Activated naive CD4-positive, alpha-beta T cell treated with anti-CD3 and anti-CD28 coated beads for 36 hours (primary cell): Measurements from ENCODE around the gene MISP. TPM values are rescaled to one million over a fixed set of nuclear protein-coding genes. Genes with fewer than 3 reads are reported as not detected.

Experiments used
- CTCF ChIA-PET: fragments of 350-600 bp; sonication (Branson Sonifier 250); formaldehyde crosslinking; loops from one replicate; lab custom pipeline; 2021; ENCODE audit warnings: antibody characterized with exemption; lab: Charles Lee
- DNase-seq: peaks from one replicate; pipeline ENCODE4 v3.0.0-alpha.2; 2020
- H3K27ac Mint-ChIP-seq: one replicate; pipeline ENCODE4 v1.8.0; 2021; ENCODE audit warnings: mild to moderate bottlenecking, mixed read lengths
- H3K27me3 Mint-ChIP-seq: one replicate; pipeline ENCODE4 v1.8.0; 2021; ENCODE audit warnings: low read depth, mixed read lengths
- H3K36me3 Mint-ChIP-seq: one replicate; pipeline ENCODE4 v1.8.0; 2021; ENCODE audit warnings: low read depth, mixed read lengths
- H3K4me1 Mint-ChIP-seq: one replicate; pipeline ENCODE4 v1.8.0; 2021; ENCODE audit warnings: low read depth, mixed read lengths
- H3K4me3 Mint-ChIP-seq: one replicate; pipeline ENCODE4 v1.8.0; 2021; ENCODE audit warnings: mild to moderate bottlenecking, moderate library complexity, mixed read lengths
- H3K9me3 Mint-ChIP-seq: one replicate; pipeline ENCODE4 v1.8.0; 2021; ENCODE audit warnings: mixed read lengths
- intact Hi-C: fragments of 100-400 bp; cut with micrococcal nuclease; formaldehyde crosslinking; loops from one replicate; pipeline ENCODE4 v1.15.1; 2023
- total RNA-seq, 2 experiments: library from RNA; stranded (reverse); gene quantifications; one replicate each; pipeline ENCODE4 v1.2.3, GENCODE V29; 2021

The MISP gene
- total RNA-seq, 2 experiments from 2014 or later, result not detected

DNA sequence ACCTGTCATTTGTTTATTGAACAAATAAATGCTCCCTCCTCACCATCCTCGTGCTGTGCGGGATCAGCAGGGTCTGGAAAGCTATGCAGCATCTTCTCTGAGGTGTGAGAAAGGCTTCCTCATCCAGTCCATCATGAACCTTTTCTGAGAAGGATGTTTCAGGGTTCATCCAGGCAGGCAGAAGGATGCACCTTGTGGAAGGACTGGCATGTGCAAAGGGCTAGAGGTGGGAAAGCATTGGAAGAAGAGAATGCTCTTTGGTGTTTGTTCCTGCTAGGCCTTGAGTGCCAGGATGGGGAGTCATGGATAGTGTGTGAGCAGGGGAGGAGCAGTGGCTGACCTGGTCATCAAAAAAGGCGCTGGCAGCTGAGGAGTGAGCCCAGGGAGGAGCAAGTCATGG, 35.6 kb upstream of the MISP start:
- no peak for DNase-seq
- intact Hi-C loops, result no loop called here
- Mint-ChIP-seq H3K36me3 (no peaks in the 10 kb centered on the region), H3K4me3 (no peak overlapping the region), H3K27me3 (peaks cover 28% of the 10 kb centered on the region), H3K27ac (no peak overlapping the region), H3K9me3 (peaks cover 9% of the 10 kb centered on the region), H3K4me1 (no peaks in the 10 kb centered on the region)
- CTCF ChIA-PET, result no interaction called here

DNA sequence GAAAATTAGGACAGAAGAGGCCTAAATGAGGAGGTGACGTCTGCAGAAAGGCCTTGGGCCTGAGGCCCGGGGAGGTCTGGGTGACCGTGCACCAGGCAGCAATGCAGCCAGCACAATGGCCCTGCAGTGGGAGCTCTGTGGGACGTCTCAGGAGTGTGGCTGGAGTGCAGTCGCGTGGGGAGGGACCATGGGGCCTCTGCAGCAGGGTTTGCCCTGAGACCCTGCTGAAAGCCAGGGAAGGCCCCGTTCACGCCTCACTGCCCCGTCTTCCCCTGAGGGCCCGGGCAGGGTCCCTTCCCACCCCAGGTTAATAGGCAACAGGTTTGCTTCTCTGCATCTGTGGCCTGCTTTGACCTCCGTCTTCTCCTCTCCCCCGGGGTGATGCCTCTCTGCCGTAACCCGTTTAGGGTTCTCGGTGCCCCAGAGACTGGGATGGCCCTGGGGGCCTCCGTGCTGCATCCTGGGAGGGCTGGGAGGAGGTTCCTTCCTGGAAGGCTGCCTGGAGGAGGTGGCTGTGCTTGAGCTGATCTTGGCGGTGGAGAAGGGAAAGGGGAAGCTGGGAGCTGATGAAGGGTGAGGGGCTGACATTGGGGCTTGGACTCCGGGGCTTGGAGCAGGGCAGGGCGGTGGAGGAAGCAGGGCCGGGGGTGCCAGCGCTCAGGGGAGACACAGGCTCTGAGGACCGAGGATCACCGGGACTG, 32.5 kb upstream of the MISP start:
- Mint-ChIP-seq H3K9me3 (peaks cover 9% of the 10 kb centered on the region), H3K27ac (no peak overlapping the region), H3K4me1 (no peaks in the 10 kb centered on the region), H3K4me3 (no peak overlapping the region), H3K36me3 (no peaks in the 10 kb centered on the region), H3K27me3 (peaks cover 23% of the 10 kb centered on the region)
- no peak for DNase-seq
- CTCF ChIA-PET, result no interaction called here
- intact Hi-C loops, result no loop called here

DNA sequence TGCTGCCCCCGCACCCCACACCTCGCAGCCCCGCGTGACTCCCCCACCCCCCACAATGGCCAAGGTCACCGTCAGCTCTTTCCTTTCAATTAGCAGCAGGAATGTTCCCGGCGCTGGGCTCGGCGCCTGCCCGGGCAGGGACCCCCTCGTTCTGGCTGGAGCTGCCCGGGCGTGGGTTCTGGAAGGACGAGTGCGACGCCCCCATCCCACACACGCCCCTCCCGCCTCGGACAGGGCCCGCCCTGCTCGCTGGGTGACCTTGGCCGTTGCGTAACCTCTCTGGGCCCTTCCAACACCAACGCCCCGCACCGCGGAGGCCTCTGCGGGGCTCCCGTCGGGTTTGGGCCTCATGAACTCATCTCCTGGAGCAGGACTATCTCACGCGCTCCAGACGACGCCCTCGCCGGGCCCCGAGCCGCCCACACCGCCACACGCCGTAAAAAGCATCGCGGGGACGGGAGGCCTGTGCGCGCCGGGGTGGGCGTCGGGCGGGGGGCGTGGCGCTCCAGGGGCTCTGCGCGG, 31.9 kb upstream of the MISP start:
- no peak for DNase-seq
- H3K36me3 Mint-ChIP-seq, result no peaks in the 10 kb centered on the region
- H3K4me3 Mint-ChIP-seq, result no peak overlapping the region
- intact Hi-C loops, result no loop called here
- H3K27me3 Mint-ChIP-seq, result peaks cover 23% of the 10 kb centered on the region
- CTCF ChIA-PET, result no interaction called here
- H3K9me3 Mint-ChIP-seq, result peaks cover 9% of the 10 kb centered on the region
- no peak overlapping the region for H3K27ac Mint-ChIP-seq
- H3K4me1 Mint-ChIP-seq, result no peaks in the 10 kb centered on the region

DNA sequence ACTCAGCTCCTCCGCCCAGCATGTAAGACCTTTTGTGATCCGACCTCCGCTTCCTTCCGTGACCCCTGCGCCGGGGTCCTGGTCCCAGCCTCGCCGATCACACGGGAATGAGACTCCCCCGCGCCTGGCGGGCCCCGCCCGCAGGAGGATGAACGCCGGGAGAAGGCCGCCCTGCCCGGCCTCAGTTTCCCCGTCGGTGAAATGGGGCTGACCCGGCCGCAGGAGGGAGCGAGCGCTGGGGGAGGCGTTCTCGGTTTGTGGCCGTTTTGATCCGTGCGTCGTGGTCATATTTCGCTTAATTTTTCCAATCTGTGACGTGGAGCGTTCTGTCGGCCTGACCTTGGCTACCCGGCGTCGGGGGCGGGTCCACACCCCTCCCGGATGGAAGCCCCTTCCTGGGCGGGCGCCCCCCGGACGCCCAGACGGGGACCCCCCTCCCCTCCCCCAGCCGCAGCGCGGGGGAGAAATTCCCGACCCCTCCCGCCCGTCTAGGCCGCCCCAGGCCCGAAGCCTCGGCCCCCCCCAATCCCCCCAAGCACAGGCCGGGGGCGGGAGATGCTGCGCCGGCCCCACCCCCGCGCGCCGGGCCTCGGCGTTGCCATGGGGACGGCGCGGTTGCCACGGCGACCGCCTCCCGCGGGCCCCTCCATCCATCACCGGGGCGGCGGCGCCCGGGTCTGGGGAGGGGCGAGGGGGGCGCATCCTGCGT, 31.1 kb upstream of the MISP start:
- no peak for DNase-seq
- intact Hi-C loops, result no loop called here
- Mint-ChIP-seq H3K4me1 (no peaks in the 10 kb centered on the region), H3K27me3 (peaks cover 23% of the 10 kb centered on the region), H3K4me3 (no peak overlapping the region), H3K27ac (no peak overlapping the region), H3K36me3 (no peaks in the 10 kb centered on the region), H3K9me3 (peaks cover 9% of the 10 kb centered on the region)
- CTCF ChIA-PET, result no interaction called here

DNA sequence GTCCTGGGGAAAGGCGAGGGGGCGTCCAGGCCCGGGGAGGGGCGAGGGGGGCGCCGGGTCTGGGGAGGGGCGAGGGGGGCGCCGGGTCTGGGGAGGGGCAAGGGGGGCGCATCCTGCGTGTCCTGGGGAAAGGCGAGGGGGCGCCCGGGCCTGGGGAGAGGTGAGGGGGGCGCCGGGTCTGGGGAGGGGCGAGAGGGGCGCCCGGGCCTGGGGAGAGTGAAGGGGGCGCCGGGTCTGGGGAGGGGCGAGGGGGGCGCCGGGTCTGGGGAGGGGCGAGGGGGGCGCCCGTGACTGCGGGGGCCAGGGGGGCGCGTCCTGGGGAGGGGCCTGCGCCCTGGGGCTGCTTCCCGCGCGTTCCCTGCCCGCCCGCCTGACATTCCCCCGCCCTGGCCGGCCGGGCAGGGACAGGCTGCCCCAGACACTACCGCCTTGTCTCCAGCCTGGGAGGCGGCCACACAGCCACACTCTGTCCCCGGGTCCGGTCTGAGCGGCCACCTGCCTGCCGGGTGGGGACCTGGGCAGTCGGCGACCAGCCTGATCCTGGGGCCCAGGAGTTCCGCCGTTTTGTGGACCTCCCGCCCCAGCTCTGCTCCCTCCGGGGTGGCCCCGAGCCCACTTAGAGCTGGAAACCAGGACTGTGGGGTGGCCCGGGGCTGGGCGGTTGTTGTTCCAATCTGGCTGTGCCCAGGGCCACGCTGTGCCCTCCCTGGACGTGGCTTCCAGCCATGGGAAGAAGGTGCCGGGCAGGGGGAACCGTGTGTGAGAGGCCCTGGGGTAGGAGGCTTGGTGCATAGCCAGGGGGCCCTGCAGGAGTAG, 30.4 kb upstream of the MISP start:
- no peak overlapping the region for H3K4me3 Mint-ChIP-seq
- H3K4me1 Mint-ChIP-seq, result no peaks in the 10 kb centered on the region
- peaks cover 23% of the 10 kb centered on the region for H3K27me3 Mint-ChIP-seq
- peaks cover 4% of the 10 kb centered on the region for H3K9me3 Mint-ChIP-seq
- intact Hi-C loops, result no loop called here
- H3K27ac Mint-ChIP-seq, result no peak overlapping the region
- H3K36me3 Mint-ChIP-seq, result no peaks in the 10 kb centered on the region
- CTCF ChIA-PET, result no interaction called here
- DNase-seq, result no peak

DNA sequence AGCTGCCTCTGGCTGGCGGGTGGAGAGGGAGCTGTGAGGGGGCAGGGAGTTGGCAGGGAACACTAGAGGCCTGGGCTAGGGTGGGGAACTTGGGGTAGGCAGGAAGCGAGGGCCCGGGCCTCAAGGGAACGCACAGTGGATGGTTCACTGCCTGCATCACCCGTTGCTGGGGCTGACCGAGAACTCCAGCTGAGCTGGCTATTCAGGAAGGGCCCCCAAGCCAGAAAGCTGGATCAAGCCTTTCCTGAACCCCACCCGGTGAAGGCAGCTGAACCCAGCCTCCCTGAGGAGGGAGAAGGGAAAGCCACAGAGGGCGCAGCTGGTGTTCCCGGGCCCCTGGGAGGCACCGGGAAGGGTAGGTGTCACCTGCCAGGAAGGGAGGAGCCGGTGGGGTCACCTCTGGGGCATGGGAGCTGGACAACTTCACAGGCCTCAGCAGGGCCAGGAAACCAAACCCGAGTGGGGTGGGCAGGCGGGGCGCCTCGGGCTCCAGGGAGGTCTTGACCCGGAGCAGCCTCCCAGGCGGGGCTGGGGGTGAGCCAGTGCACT, 28.3 kb upstream of the MISP start:
- CTCF ChIA-PET, result no interaction called here
- intact Hi-C loops, result no loop called here
- no peak for DNase-seq
- peaks cover 19% of the 10 kb centered on the region for H3K27me3 Mint-ChIP-seq
- no peaks in the 10 kb centered on the region for H3K4me1 Mint-ChIP-seq
- H3K9me3 Mint-ChIP-seq, result no peaks in the 10 kb centered on the region
- H3K36me3 Mint-ChIP-seq, result no peaks in the 10 kb centered on the region
- H3K4me3 Mint-ChIP-seq, result no peak overlapping the region
- no peak overlapping the region for H3K27ac Mint-ChIP-seq

DNA sequence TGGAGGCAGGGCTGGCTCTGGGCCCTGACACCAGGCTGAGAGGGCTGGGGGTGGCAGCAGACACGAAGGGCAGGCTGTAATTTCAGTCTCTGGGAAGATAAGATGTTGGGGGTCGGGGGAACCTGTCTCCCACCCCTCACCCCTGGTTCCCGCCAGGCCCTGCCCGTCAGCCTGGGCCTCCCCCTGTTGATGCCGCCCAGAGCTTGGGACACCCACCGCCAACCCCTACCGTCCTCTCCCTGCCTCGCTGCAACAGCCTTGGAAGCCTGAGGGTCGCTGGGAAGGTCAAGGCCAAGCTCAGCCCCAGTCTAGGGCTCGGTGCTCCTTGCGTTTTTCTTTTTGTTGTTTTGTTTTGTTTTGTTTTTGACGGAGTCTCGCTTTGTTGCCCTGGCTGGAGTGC, 27.7 kb upstream of the MISP start:
- Mint-ChIP-seq H3K9me3 (no peaks in the 10 kb centered on the region), H3K4me1 (no peaks in the 10 kb centered on the region), H3K36me3 (no peaks in the 10 kb centered on the region), H3K27me3 (peaks cover 13% of the 10 kb centered on the region), H3K27ac (no peak overlapping the region), H3K4me3 (no peak overlapping the region)
- CTCF ChIA-PET, result interaction anchor here (0.6 kb wide), 1 partner anchor 138 kb away, joined by 3 read pairs; no protein-coding TSS in a partner anchor
- DNase-seq, result no peak
- intact Hi-C loops, result no loop called here

DNA sequence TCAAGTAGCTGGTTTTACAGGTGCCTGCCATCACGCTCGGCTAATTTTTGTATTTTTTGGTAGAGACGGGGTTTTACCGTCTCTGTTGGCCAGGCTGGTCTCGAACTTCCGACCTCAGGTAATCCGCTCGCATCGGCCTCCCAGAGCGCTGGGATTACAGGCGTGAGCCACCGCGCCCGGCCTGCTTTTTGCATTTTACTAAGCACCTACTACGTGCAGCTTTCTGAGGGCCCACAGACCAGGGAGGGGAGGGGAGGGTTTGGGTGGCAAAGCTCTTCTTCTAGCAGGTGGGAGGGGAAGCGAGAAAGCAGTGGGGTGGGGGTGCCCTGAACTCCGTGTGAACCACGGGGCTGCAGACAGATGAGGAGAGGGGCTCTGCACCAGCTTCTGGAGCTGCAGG, 27.2 kb upstream of the MISP start:
- intact Hi-C loops, result no loop called here
- Mint-ChIP-seq H3K27ac (no peak overlapping the region), H3K27me3 (peaks cover 9% of the 10 kb centered on the region), H3K4me3 (no peak overlapping the region), H3K4me1 (no peaks in the 10 kb centered on the region), H3K36me3 (no peaks in the 10 kb centered on the region), H3K9me3 (no peaks in the 10 kb centered on the region)
- no peak for DNase-seq
- CTCF ChIA-PET, result interaction anchor here (0.6 kb wide), 1 partner anchor 138 kb away, joined by 3 read pairs; no protein-coding TSS in a partner anchor

DNA sequence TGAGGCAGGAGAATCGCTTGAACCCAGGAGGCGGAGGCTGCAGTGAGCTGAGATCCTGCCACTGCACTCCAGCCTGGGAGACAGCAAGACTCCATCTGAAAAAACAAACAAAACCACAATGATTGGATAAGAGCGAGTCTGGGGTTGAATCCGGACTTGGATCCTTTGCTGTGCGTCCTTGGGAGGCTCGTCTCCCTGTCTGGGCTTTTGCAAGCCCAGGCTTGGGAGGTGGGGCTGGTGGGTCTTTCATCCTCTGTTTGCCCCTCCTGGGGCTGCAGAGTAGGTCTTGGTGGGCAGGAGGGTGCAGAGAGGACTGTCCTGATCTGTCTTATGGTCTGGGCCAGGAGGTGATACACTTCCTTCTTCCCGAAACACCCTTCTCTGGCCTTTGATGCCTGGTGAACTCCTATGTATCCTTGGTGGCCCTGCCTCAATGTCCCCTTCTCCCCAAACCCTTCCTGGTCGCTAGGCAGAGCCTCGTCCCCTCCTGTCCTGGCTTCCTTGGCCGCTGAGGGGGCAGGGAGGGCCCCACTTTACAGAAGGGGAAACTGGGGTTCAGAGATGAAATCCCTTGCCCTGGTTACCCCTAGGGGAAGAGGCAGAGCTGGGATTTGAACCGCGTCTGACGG, 25.3 kb upstream of the MISP start:
- intact Hi-C loops, result no loop called here
- H3K9me3 Mint-ChIP-seq, result no peaks in the 10 kb centered on the region
- CTCF ChIA-PET, result no interaction called here

DNA sequence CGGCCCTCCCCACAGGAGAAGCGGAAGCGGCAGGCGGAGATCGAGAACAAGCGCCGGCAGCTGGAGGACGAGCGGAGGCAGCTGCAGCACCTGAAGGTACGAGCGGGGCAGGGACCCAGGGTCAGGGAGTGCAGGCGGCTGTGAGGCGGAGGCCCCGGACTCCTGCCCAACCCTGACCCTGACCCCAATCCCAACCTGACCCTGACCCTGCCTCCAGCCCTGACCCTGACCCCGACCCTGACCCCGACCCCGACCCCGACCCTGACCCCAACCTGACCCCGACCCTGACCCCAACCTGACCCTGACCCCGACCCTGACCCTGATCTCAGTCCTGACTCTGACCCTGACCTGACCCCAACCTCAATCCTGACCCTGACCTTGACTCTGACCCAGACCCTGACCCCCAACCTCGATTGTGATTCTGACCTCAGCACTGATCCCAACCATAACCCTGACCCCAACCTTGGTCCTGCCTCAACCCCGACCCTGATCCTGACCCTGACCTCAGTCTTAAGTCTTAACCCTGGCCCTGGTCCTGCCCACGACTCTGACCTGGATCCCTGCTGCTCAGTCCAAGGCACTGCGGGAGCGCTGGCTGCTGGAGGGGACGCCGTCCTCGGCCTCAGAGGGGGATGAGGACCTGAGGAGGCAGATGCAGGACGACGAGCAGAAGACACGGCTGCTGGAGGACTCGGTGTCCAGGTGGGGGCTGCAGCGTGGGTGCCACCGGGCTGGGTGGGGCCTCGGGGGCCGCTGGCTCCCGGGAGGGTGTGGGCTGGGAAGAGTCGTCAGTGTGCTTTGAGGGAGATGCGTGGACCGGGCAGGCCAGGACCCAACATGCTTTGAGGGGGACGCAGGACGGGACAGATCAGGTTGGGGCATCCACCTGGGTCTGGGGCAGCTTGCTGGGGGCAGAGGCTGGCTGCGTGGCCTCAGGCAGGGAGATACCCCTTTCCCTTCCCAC, 23.6 kb upstream of the MISP start:
- CTCF ChIA-PET, result no interaction called here
- H3K9me3 Mint-ChIP-seq, result no peaks in the 10 kb centered on the region
- no peaks in the 10 kb centered on the region for H3K4me1 Mint-ChIP-seq
- H3K27me3 Mint-ChIP-seq, result peaks cover 2% of the 10 kb centered on the region
- no peak overlapping the region for H3K4me3 Mint-ChIP-seq
- no peaks in the 10 kb centered on the region for H3K36me3 Mint-ChIP-seq
- DNase-seq, result no peak
- H3K27ac Mint-ChIP-seq, result no peak overlapping the region
- intact Hi-C loops, result no loop called here

More for the DNA sequence above, 25.3 kb upstream of the MISP start:
- Mint-ChIP-seq H3K4me1 (no peaks in the 10 kb centered on the region), H3K36me3 (no peaks in the 10 kb centered on the region), H3K27ac (no peak overlapping the region), H3K27me3 (peaks cover 6% of the 10 kb centered on the region), H3K4me3 (no peak overlapping the region)
- no peak for DNase-seq

DNA sequence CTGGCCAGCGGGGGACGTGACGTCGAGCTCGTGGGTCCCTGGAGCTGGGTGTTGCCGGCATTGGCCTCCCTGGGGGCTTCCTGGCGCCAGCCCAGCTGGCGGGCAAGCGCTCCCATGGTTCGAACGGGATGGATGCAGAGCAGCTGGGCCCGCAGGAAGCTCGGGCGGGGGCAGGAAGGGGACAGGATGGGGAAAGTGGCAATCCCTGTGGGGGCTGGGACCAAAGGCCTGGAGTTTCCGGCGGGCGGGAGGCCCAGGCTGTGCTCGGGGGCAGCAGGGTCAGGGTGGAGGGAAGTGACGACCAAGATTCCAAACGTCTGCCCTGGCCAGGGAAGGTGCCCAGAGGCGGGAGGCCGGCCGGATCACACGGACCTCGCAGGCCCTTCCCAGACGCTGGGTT, 22.9 kb upstream of the MISP start:
- H3K4me3 Mint-ChIP-seq, result no peak overlapping the region
- CTCF ChIA-PET, result no interaction called here
- intact Hi-C loops, result no loop called here
- no peaks in the 10 kb centered on the region for H3K9me3 Mint-ChIP-seq
- H3K27me3 Mint-ChIP-seq, result no peaks in the 10 kb centered on the region
- no peaks in the 10 kb centered on the region for H3K4me1 Mint-ChIP-seq
- H3K27ac Mint-ChIP-seq, result no peak overlapping the region
- no peaks in the 10 kb centered on the region for H3K36me3 Mint-ChIP-seq
- DNase-seq, result no peak
